IMR-90 (cell line): ENCODE measurements around the gene DUSP11. TPM values are rescaled to one million over a fixed set of nuclear protein-coding genes. Genes with fewer than 3 reads are reported as not detected.

ENCODE experiments used
- ATAC-seq: fragments of 200-7000 bp; cut with Tn5 transposase; 2 replicates; pipeline ENCODE4 v1.9.1; 2020; ENCODE audit warnings: low read depth, mild to moderate bottlenecking, moderate library complexity
- BruUV-seq: library from RNA; stranded (reverse); fragments of 400-500 nt; replicated peaks from 2 replicates; lab custom pipeline; 2021; lab: Mats Ljungman, UMichigan
- CTCF ChIA-PET: fragments of 300-600 bp; formaldehyde crosslinking; extraction: SDS; loops from one replicate; lab custom pipeline; 2021; ENCODE audit warnings: antibody characterized with exemption; lab: Yijun Ruan, JAX
- POLR2A ChIA-PET: fragments of 300-600 bp; sonication (Branson Sonifier 250); formaldehyde crosslinking; loops from one replicate; lab custom pipeline; 2022; ENCODE audit warnings: antibody characterized with exemption; ENCODE audit not compliant: unreplicated experiment; lab: Charles Lee
- DNase-seq: peaks from one replicate; pipeline ENCODE4 v3.0.0; 2013
- H2AFZ ChIP-seq: replicated peaks from 2 replicates; pipeline ENCODE3; 2013; ENCODE audit warnings: low read length, mild to moderate bottlenecking; ENCODE audit not compliant: poor library complexity
- H2AK5ac ChIP-seq: 2 replicates; pipeline ENCODE4 v1.6.1; 2013; ENCODE audit warnings: low read depth, low read length, inconsistent platforms
- H2AK9ac ChIP-seq: replicated peaks from 2 replicates; pipeline ENCODE3; 2013; ENCODE audit warnings: mild to moderate bottlenecking, low read depth, low read length, moderate library complexity; ENCODE audit not compliant: poor library complexity
- H2BK120ac ChIP-seq: 2 replicates; pipeline ENCODE4 v1.6.1; 2013; ENCODE audit warnings: low read depth, low read length, inconsistent platforms
- H2BK15ac ChIP-seq: 3 replicates; pipeline ENCODE4 v1.6.1; 2013; ENCODE audit warnings: low read depth, low read length, inconsistent platforms
- H2BK20ac ChIP-seq: 2 replicates; pipeline ENCODE4 v1.6.1; 2013; ENCODE audit warnings: low read depth, mild to moderate bottlenecking, inconsistent platforms, low read length, moderate library complexity
- H2BK5ac ChIP-seq: 2 replicates; pipeline ENCODE4 v1.6.1; 2013; ENCODE audit warnings: mild to moderate bottlenecking, low read depth, low read length, inconsistent platforms; ENCODE audit not compliant: poor library complexity, severe bottlenecking
- H3K14ac ChIP-seq: replicated peaks from 2 replicates; pipeline ENCODE4 v1.6.1; 2013; ENCODE audit warnings: low read depth, low read length, inconsistent platforms
- H3K18ac ChIP-seq: 2 replicates; pipeline ENCODE4 v1.6.1; 2013; ENCODE audit warnings: low read depth, low read length, control low read depth
- H3K23ac ChIP-seq: 2 replicates; pipeline ENCODE4 v1.6.1; 2013; ENCODE audit warnings: low read depth, low read length, inconsistent platforms
- H3K27ac ChIP-seq: 2 replicates; pipeline ENCODE4 v1.5.1; 2013; ENCODE audit warnings: mild to moderate bottlenecking, control low read depth, low read length; ENCODE audit not compliant: insufficient read depth
- H3K27me3 ChIP-seq: 2 replicates; pipeline ENCODE4 v1.6.1; 2013; ENCODE audit warnings: low read length; ENCODE audit not compliant: control insufficient read depth, insufficient read depth
- H3K36me3 ChIP-seq: 2 replicates; pipeline ENCODE4 v1.6.1; 2013; ENCODE audit warnings: low read length, mixed read lengths; ENCODE audit not compliant: control insufficient read depth, insufficient read depth
- H3K4ac ChIP-seq: 2 replicates; pipeline ENCODE4 v1.6.1; 2013; ENCODE audit warnings: low read depth, low read length, inconsistent platforms
- H3K4me1 ChIP-seq: 2 replicates; pipeline ENCODE4 v1.6.1; 2013; ENCODE audit warnings: low read length, mixed read lengths; ENCODE audit not compliant: control insufficient read depth, insufficient read depth
- H3K4me2 ChIP-seq: 2 replicates; pipeline ENCODE4 v1.6.1; 2013; ENCODE audit warnings: low read depth, mild to moderate bottlenecking, control low read depth, low read length, moderate library complexity
- H3K4me3 ChIP-seq: 2 replicates; pipeline ENCODE4 v1.5.1; 2013; ENCODE audit warnings: low read depth, mild to moderate bottlenecking, control low read depth, low read length, moderate library complexity; ENCODE audit not compliant: insufficient read depth
- H3K56ac ChIP-seq: 2 replicates; pipeline ENCODE4 v1.6.1; 2013; ENCODE audit warnings: low read length, inconsistent platforms; ENCODE audit not compliant: insufficient read depth; ENCODE audit errors: extremely low read depth
- H3K79me1 ChIP-seq, 2 experiments: 2 replicates each; pipeline ENCODE4 v1.6.1; 2013; ENCODE audit warnings: low read length in 2 of 2, inconsistent platforms in 1 of 2, low read depth in 1 of 2
- H3K9ac ChIP-seq: 2 replicates; pipeline ENCODE4 v1.6.1; 2013; ENCODE audit warnings: low read depth, low read length, control low read depth
- H3K9me1 ChIP-seq: 2 replicates; pipeline ENCODE4 v1.6.1; 2013; ENCODE audit warnings: low read length, inconsistent platforms; ENCODE audit not compliant: insufficient read depth
- H3K9me3 ChIP-seq: 2 replicates; pipeline ENCODE4 v1.6.1; 2013; ENCODE audit warnings: low read length; ENCODE audit not compliant: control insufficient read depth, insufficient read depth
- H4K20me1 ChIP-seq: 2 replicates; pipeline ENCODE4 v1.6.1; 2013; ENCODE audit warnings: low read length, inconsistent platforms; ENCODE audit not compliant: insufficient read depth
- H4K5ac ChIP-seq: 2 replicates; pipeline ENCODE4 v1.6.1; 2013; ENCODE audit warnings: mild to moderate bottlenecking, low read depth, low read length, control low read depth
- H4K8ac ChIP-seq, 2 experiments: 2 replicates each; pipeline ENCODE4 v1.6.1; 2013; ENCODE audit warnings: low read depth in 2 of 2, low read length in 2 of 2, control low read depth in 1 of 2, inconsistent platforms in 1 of 2
- H4K91ac ChIP-seq: 2 replicates; pipeline ENCODE4 v1.6.1; 2013; ENCODE audit warnings: low read depth, low read length, inconsistent platforms; ENCODE audit not compliant: insufficient read depth
- BHLHE40 ChIP-seq: fragments of 150-350 bp; IDR thresholded peaks from 2 replicates; pipeline ENCODE4 v1.6.1; 2016; ENCODE audit warnings: mild to moderate bottlenecking, low read depth, low read length
- CEBPB ChIP-seq: IDR thresholded peaks from 2 replicates; pipeline ENCODE4 v1.6.1; 2012; ENCODE audit warnings: low read depth, low read length, improper control_type of control experiment
- CHD1 ChIP-seq: IDR thresholded peaks from 2 replicates; pipeline ENCODE4 v1.6.1; 2012; ENCODE audit warnings: low read depth, low read length, improper control_type of control experiment
- ELK1 ChIP-seq: fragments of 150-350 bp; IDR thresholded peaks from 2 replicates; pipeline ENCODE4 v1.6.1; 2016; ENCODE audit warnings: low read depth, mild to moderate bottlenecking, low read length, moderate library complexity, borderline replicate concordance
- FOS ChIP-seq: fragments of 150-350 bp; IDR thresholded peaks from 2 replicates; pipeline ENCODE4 v1.6.1; 2016; ENCODE audit warnings: low read depth, low read length
- MAFK ChIP-seq: IDR thresholded peaks from 2 replicates; pipeline ENCODE4 v1.6.1; 2012; ENCODE audit warnings: low read depth, low read length, improper control_type of control experiment
- MAZ ChIP-seq: IDR thresholded peaks from 2 replicates; pipeline ENCODE4 v1.6.1; 2012; ENCODE audit warnings: low read depth, mild to moderate bottlenecking, low read length, improper control_type of control experiment, moderate library complexity, borderline replicate concordance
- MXI1 ChIP-seq: IDR thresholded peaks from 2 replicates; pipeline ENCODE4 v1.6.1; 2012; ENCODE audit warnings: low read depth, mild to moderate bottlenecking, low read length, moderate library complexity, borderline replicate concordance
- NFE2L2 ChIP-seq: fragments of 150-350 bp; IDR thresholded peaks from 2 replicates; pipeline ENCODE4 v1.6.1; 2016; ENCODE audit warnings: low read depth, mild to moderate bottlenecking, low read length
- POLR2A ChIP-seq: IDR thresholded peaks from 2 replicates; pipeline ENCODE4 v1.6.1; 2012; ENCODE audit warnings: mild to moderate bottlenecking, low read depth, low read length
- RAD21 ChIP-seq: IDR thresholded peaks from 2 replicates; pipeline ENCODE4 v1.6.1; 2012; ENCODE audit warnings: low read length, improper control_type of control experiment
- RCOR1 ChIP-seq: IDR thresholded peaks from 2 replicates; pipeline ENCODE4 v1.6.1; 2012; ENCODE audit warnings: mild to moderate bottlenecking, low read length, improper control_type of control experiment; ENCODE audit not compliant: insufficient replicate concordance
- RFX5 ChIP-seq: IDR thresholded peaks from 2 replicates; pipeline ENCODE4 v1.8.0; 2012; ENCODE audit warnings: low read depth, mild to moderate bottlenecking, low read length, moderate library complexity
- SMC3 ChIP-seq: fragments of 150-350 bp; IDR thresholded peaks from 2 replicates; pipeline ENCODE4 v1.6.1; 2016; ENCODE audit warnings: low read depth, mild to moderate bottlenecking, antibody characterized with exemption, low read length, moderate library complexity
- WGBS, 2 experiments: methylation state at CpG; one replicate each; pipeline versions ENCODE4 v1.1.5 to v1.1.7; 2013; ENCODE audit warnings: missing lambda C conversion rate in 2 of 2; ENCODE audit not compliant: insufficient read length in 1 of 2; ENCODE audit errors: extremely low coverage in 2 of 2; 5-methylcytosine and 5-hydroxymethylcytosine counted together
- dilution Hi-C: fragments of 300-500 bp; cut with HindIII; formaldehyde crosslinking; loops from one replicate; pipeline ENCODE4 v1.14.3; 2018; ENCODE audit warnings: low sequenced_read_pairs; ENCODE audit not compliant: unreplicated experiment
- in situ Hi-C: fragments of 300-500 bp; cut with MboI; formaldehyde crosslinking; loops from 3 replicates; pipeline ENCODE4 v1.14.3; 2019; ENCODE audit warnings: low sequenced_read_pairs, inconsistent platforms, mixed read lengths
- intact Hi-C: fragments of 100-400 bp; cut with micrococcal nuclease; formaldehyde crosslinking; loops from 2 replicates; pipeline ENCODE4 v1.10.0; 2022
- polyA plus RNA-seq, 3 experiments: library from polyadenylated mRNA; depleted of rRNA; stranded (reverse); fragments of >200 nt; gene quantifications; 2 replicates each; pipeline ENCODE4 v1.2.3, GENCODE V29; 2012; ENCODE audit warnings: low replicate concordance in 1 of 3
- total RNA-seq: library from RNA; depleted of rRNA; stranded (reverse); fragments of >200 nt; gene quantifications from 2 replicates; pipeline ENCODE4 v1.2.3, GENCODE V29; 2012
- TF ChIP-seq, protein P1 (sequence below): conservative IDR thresholded peaks from 2 replicates; pipeline ENCODE4 v1.5.1; 2012; ENCODE audit warnings: mild to moderate bottlenecking, low read depth, low read length, improper control_type of control experiment
- TF ChIP-seq, protein P2 (sequence below): fragments of 150-350 bp; IDR thresholded peaks from 2 replicates; pipeline ENCODE4 v1.6.1; 2017; ENCODE audit warnings: mild to moderate bottlenecking, antibody characterized with exemption, low read length, low read depth

DUSP11 gene
- total and polyA plus RNA-seq, 2 of the 4 experiments (the other 2 are of a cell fraction), result 22.4 to 25.6 TPM

- H3K79me1 ChIP-seq, result 0 out of 4 replicates have a peak, but pooled peaks cover 0 to 7% of the 10 kb centered on the region in 2 experiments
- BruUV-seq, result no TSS peak
- no peak overlapping the region for H3K4ac ChIP-seq
- H2BK120ac ChIP-seq, result no peak overlapping the region
- in situ Hi-C loops, result loop anchor here (10.0 to 25.0 kb wide), 2 partner anchors 162 to 514 kb away; partner anchors contain the start of genes SLC4A5 and TET3
- ATAC-seq (no peak), DNase-seq (no peak)
- H2BK5ac ChIP-seq, result no peak overlapping the region
- no peak overlapping the region for H2AK5ac ChIP-seq
- no peak overlapping the region for H4K91ac ChIP-seq
- H2BK15ac ChIP-seq, result no peak overlapping the region
- no peaks in the 10 kb centered on the region for H3K36me3 ChIP-seq
- no peaks in the 10 kb centered on the region for H3K4me1 ChIP-seq
- H3K4me3 ChIP-seq, result no peak overlapping the region
- no peak overlapping the region for H4K5ac ChIP-seq
- H3K56ac ChIP-seq, result no peak overlapping the region
- no peak overlapping the region for H3K14ac ChIP-seq
- no peak overlapping the region for H3K27ac ChIP-seq
- peaks cover 10% of the 10 kb centered on the region for H3K27me3 ChIP-seq
- no peak for TF ChIP-seq NFE2L2
- TF ChIP-seq MAZ, result no peak
- no peak for TF ChIP-seq MXI1
- TF ChIP-seq FOS, result no peak
- TF ChIP-seq CEBPB, result no peak
- no peak for TF ChIP-seq POLR2A
- TF ChIP-seq RFX5, result no peak
- TF ChIP-seq MAFK, result no peak
- TF ChIP-seq, protein P1, sequence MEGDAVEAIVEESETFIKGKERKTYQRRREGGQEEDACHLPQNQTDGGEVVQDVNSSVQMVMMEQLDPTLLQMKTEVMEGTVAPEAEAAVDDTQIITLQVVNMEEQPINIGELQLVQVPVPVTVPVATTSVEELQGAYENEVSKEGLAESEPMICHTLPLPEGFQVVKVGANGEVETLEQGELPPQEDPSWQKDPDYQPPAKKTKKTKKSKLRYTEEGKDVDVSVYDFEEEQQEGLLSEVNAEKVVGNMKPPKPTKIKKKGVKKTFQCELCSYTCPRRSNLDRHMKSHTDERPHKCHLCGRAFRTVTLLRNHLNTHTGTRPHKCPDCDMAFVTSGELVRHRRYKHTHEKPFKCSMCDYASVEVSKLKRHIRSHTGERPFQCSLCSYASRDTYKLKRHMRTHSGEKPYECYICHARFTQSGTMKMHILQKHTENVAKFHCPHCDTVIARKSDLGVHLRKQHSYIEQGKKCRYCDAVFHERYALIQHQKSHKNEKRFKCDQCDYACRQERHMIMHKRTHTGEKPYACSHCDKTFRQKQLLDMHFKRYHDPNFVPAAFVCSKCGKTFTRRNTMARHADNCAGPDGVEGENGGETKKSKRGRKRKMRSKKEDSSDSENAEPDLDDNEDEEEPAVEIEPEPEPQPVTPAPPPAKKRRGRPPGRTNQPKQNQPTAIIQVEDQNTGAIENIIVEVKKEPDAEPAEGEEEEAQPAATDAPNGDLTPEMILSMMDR, result no peak
- TF ChIP-seq BHLHE40, result no peak
- no peak for TF ChIP-seq ELK1
- TF ChIP-seq, protein P2, sequence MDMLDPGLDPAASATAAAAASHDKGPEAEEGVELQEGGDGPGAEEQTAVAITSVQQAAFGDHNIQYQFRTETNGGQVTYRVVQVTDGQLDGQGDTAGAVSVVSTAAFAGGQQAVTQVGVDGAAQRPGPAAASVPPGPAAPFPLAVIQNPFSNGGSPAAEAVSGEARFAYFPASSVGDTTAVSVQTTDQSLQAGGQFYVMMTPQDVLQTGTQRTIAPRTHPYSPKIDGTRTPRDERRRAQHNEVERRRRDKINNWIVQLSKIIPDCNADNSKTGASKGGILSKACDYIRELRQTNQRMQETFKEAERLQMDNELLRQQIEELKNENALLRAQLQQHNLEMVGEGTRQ, result no peak
- TF ChIP-seq SMC3, result no peak
- no peak for TF ChIP-seq RAD21
- no peak for TF ChIP-seq RCOR1
- no peak for TF ChIP-seq CHD1
- H3K4me2 ChIP-seq, result no peak overlapping the region
- no peak overlapping the region; the same call in 1 of the 2 replicates for H3K23ac ChIP-seq
- H2AFZ ChIP-seq, result no peak overlapping the region
- H4K20me1 ChIP-seq, result no peaks in the 10 kb centered on the region
- no peak overlapping the region for H4K8ac ChIP-seq
- intact Hi-C loops, result no loop called here
- no peak overlapping the region for H2BK20ac ChIP-seq
- H2AK9ac ChIP-seq, result no peak overlapping the region
- H3K9ac ChIP-seq, result no peak overlapping the region
- ChIA-PET POLR2A (no interaction called here), CTCF (no interaction called here)
- H3K9me3 ChIP-seq, result no peaks in the 10 kb centered on the region
- no peak overlapping the region for H3K18ac ChIP-seq
- H3K9me1 ChIP-seq, result no peaks in the 10 kb centered on the region
- 33% methylated on average over 1 of the region's 2 CpGs; no CpG with 5 or more reads in 1 of the 2 experiments for WGBS, 2 experiments
- dilution Hi-C loops, result no loop called here
Measured at GRCh38 chr2:73822991-73823390, 43.1 kb upstream of the DUSP11 start.
